NB4 (cell line): ENCODE data around the gene CHIC2.

Experiments used
- CTCF ChIP-seq: IDR thresholded peaks from one replicate; pipeline ENCODE4 v1.5.1; 2012; ENCODE audit warnings: low read depth, low read length
- POLR2A ChIP-seq: IDR thresholded peaks from 2 replicates; pipeline ENCODE4 v1.6.1; 2011; ENCODE audit warnings: mild to moderate bottlenecking; ENCODE audit not compliant: insufficient read length; ENCODE audit errors: extremely low read depth

GRCh38 chr4:54004463-54004862 lies 59.9 kb downstream of the CHIC2 start:
- TF ChIP-seq POLR2A (no peak), CTCF (no peak)
